Neural progenitor cell (in vitro differentiated cells): ENCODE data around the gene PLXNA4. TPM values are rescaled to one million over a fixed set of nuclear protein-coding genes. Genes with fewer than 3 reads are reported as not detected.

ENCODE experiments used
- DNase-seq: peaks from one replicate; pipeline ENCODE4 v3.0.0-alpha.2; 2016; ENCODE audit warnings: low spot score
- H2AFZ ChIP-seq: fragments of 200-600 bp; sonication (generic); replicated peaks from 2 replicates; pipeline ENCODE4 v1.6.1; 2016; ENCODE audit warnings: antibody characterized with exemption
- H3F3A ChIP-seq: fragments of 200-600 bp; sonication (generic); 2 replicates; pipeline ENCODE4 v1.6.1; 2016; ENCODE audit warnings: antibody characterized with exemption, low read depth
- H3K27ac ChIP-seq: fragments of 200-600 bp; sonication (generic); 2 replicates; pipeline ENCODE4 v1.5.1; 2016; ENCODE audit warnings: mild to moderate bottlenecking
- H3K27me3 ChIP-seq: fragments of 200-600 bp; sonication (generic); 2 replicates; pipeline ENCODE4 v1.6.1; 2016; ENCODE audit warnings: mild to moderate bottlenecking, moderate library complexity
- H3K36me3 ChIP-seq: fragments of 200-600 bp; sonication (generic); 2 replicates; pipeline ENCODE4 v1.5.1; 2016
- H3K4me1 ChIP-seq: fragments of 200-600 bp; sonication (generic); 2 replicates; pipeline ENCODE4 v1.6.1; 2016; ENCODE audit warnings: mixed run types
- H3K4me2 ChIP-seq: fragments of 200-600 bp; sonication (generic); 2 replicates; pipeline ENCODE4 v1.6.1; 2016
- H3K4me3 ChIP-seq: fragments of 200-600 bp; sonication (generic); 2 replicates; pipeline ENCODE4 v1.5.1; 2016
- H3K79me2 ChIP-seq: fragments of 200-600 bp; sonication (generic); 2 replicates; pipeline ENCODE4 v1.6.1; 2016; ENCODE audit warnings: low read depth
- H3K9ac ChIP-seq: fragments of 200-600 bp; sonication (generic); 2 replicates; pipeline ENCODE4 v1.6.1; 2016
- H3K9me3 ChIP-seq: fragments of 200-600 bp; sonication (generic); 2 replicates; pipeline ENCODE4 v1.5.1; 2016; ENCODE audit warnings: low read depth
- H4K20me1 ChIP-seq: fragments of 200-600 bp; sonication (generic); 2 replicates; pipeline ENCODE4 v1.6.1; 2016; ENCODE audit warnings: low read depth
- H3K27ac Mint-ChIP-seq: 3 replicates; pipeline ENCODE4 v1.8.0; 2021; ENCODE audit warnings: mixed read lengths
- H3K27me3 Mint-ChIP-seq: 2 replicates; pipeline ENCODE4 v1.8.0; 2022; ENCODE audit warnings: low read depth, mild to moderate bottlenecking, inconsistent platforms, moderate library complexity, mixed read lengths; ENCODE audit not compliant: insufficient read depth
- H3K36me3 Mint-ChIP-seq: 3 replicates; pipeline ENCODE4 v1.8.0; 2021; ENCODE audit warnings: mixed read lengths
- H3K4me1 Mint-ChIP-seq: 3 replicates; pipeline ENCODE4 v1.8.0; 2021; ENCODE audit warnings: mixed read lengths
- H3K4me3 Mint-ChIP-seq: 3 replicates; pipeline ENCODE4 v1.8.0; 2021; ENCODE audit warnings: mild to moderate bottlenecking, moderate library complexity, mixed read lengths
- H3K9me3 Mint-ChIP-seq: 3 replicates; pipeline ENCODE4 v1.8.0; 2020; ENCODE audit warnings: mixed read lengths
- EZH2 ChIP-seq: fragments of 200-600 bp; sonication (generic); IDR thresholded peaks from 2 replicates; pipeline ENCODE4 v1.6.1; 2017; ENCODE audit warnings: antibody characterized with exemption, mild to moderate bottlenecking, moderate library complexity
- EZH2phosphoT487 ChIP-seq: fragments of 200-600 bp; sonication (generic); IDR thresholded peaks from 2 replicates; pipeline ENCODE4 v1.6.1; 2017; ENCODE audit warnings: antibody characterized with exemption
- total RNA-seq: library from RNA; depleted of rRNA; stranded (reverse); fragments of >200 nt; gene quantifications from 2 replicates; pipeline ENCODE4 v1.2.3, GENCODE V29; 2015; ENCODE audit warnings: low replicate concordance
- TF ChIP-seq, protein P1 (sequence below): fragments of 200-600 bp; sonication (generic); IDR thresholded peaks from 2 replicates; pipeline ENCODE4 v1.5.1; 2017; ENCODE audit warnings: antibody characterized with exemption, mild to moderate bottlenecking

PLXNA4 gene
- total RNA-seq, 1 donor from 2014 or later: 0.49 TPM

DNA sequence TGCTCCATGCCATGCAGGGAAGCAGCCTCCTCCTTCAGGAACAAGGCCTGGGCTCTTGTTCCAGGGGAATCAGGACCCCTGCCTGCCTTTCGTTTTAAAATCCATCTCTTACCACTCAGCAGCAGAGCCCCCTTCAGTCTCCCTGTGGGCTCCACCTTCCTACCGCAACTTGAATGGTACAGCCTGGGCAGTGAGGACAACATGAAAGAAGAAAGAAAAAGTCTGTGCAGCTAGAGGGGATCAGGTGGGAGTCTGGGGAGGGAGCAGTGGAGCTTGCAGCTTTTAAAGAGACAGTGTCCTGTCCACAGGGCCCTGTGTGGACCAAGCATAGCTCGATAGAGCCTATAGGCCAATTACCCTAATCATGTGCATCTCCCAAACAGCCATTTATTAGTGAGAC, 3.7 kb downstream of the PLXNA4 start:
- Histone ChIP-seq H2AFZ (no peak overlapping the region), H3K4me2 (peak overlapping the region; percentile 95)

DNA sequence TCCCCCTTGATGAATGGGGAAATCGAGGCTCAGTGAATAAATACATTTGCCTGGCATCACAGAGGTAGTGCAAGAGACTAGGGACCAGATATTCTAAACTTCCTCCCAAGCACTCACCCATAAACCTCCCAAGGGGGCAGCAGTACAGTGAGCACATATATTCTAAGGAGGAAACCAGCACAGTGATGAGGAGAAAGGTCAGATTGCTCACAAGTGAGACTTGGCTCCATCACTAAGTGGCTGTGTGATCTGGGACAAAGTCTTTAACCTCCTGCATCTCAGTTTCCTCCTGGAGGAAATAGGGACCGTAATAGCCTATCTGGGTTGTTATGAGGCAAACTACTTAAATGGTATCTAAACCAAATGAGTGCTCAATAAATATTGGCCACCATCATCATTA, 4.3 kb downstream of the PLXNA4 start:
- Histone ChIP-seq H4K20me1 (peaks cover 28% of the 10 kb centered on the region), H3K4me3 (no peak overlapping the region), H3K27ac (no peak overlapping the region), H3K79me2 (no peaks in the 10 kb centered on the region), H2AFZ (no peak overlapping the region), H3K36me3 (no peaks in the 10 kb centered on the region), H3K4me1 (peaks cover 56% of the 10 kb centered on the region), H3K4me2 (peak overlapping the region; percentile 95), H3K9ac (no peak overlapping the region), H3K9me3 (no peaks in the 10 kb centered on the region), H3F3A (peaks cover 35% of the 10 kb centered on the region), H3K27me3 (peaks cover 94% of the 10 kb centered on the region)
- Mint-ChIP-seq H3K4me1 (peaks cover 35% of the 10 kb centered on the region), H3K4me3 (no peak overlapping the region), H3K36me3 (no peaks in the 10 kb centered on the region), H3K27ac (no peak overlapping the region), H3K27me3 (peaks cover 53% of the 10 kb centered on the region), H3K9me3 (no peaks in the 10 kb centered on the region)
- TF ChIP-seq, protein P1, sequence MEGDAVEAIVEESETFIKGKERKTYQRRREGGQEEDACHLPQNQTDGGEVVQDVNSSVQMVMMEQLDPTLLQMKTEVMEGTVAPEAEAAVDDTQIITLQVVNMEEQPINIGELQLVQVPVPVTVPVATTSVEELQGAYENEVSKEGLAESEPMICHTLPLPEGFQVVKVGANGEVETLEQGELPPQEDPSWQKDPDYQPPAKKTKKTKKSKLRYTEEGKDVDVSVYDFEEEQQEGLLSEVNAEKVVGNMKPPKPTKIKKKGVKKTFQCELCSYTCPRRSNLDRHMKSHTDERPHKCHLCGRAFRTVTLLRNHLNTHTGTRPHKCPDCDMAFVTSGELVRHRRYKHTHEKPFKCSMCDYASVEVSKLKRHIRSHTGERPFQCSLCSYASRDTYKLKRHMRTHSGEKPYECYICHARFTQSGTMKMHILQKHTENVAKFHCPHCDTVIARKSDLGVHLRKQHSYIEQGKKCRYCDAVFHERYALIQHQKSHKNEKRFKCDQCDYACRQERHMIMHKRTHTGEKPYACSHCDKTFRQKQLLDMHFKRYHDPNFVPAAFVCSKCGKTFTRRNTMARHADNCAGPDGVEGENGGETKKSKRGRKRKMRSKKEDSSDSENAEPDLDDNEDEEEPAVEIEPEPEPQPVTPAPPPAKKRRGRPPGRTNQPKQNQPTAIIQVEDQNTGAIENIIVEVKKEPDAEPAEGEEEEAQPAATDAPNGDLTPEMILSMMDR: no peak
- DNase-seq: no peak

More for the DNA sequence above, 3.7 kb downstream of the PLXNA4 start:
- no peaks in the 10 kb centered on the region for H3K79me2 ChIP-seq
- Mint-ChIP-seq H3K4me3 (no peak overlapping the region), H3K9me3 (no peaks in the 10 kb centered on the region), H3K36me3 (no peaks in the 10 kb centered on the region), H3K27me3 (peaks cover 51% of the 10 kb centered on the region), H3K4me1 (peaks cover 35% of the 10 kb centered on the region), H3K27ac (no peak overlapping the region)
- no peak overlapping the region for H3K9ac ChIP-seq
- H3K36me3 ChIP-seq: no peaks in the 10 kb centered on the region
- peaks cover 28% of the 10 kb centered on the region for H4K20me1 ChIP-seq
- no peak overlapping the region for H3K27ac ChIP-seq
- peaks cover 56% of the 10 kb centered on the region for H3K4me1 ChIP-seq
- peak; percentile 18 for DNase-seq
- peaks cover 35% of the 10 kb centered on the region for H3F3A ChIP-seq
- H3K4me3 ChIP-seq: no peak overlapping the region
- TF ChIP-seq EZH2phosphoT487: peak; percentile 8
- TF ChIP-seq EZH2: no peak
- no peaks in the 10 kb centered on the region for H3K9me3 ChIP-seq
- peaks cover 95% of the 10 kb centered on the region for H3K27me3 ChIP-seq

DNA sequence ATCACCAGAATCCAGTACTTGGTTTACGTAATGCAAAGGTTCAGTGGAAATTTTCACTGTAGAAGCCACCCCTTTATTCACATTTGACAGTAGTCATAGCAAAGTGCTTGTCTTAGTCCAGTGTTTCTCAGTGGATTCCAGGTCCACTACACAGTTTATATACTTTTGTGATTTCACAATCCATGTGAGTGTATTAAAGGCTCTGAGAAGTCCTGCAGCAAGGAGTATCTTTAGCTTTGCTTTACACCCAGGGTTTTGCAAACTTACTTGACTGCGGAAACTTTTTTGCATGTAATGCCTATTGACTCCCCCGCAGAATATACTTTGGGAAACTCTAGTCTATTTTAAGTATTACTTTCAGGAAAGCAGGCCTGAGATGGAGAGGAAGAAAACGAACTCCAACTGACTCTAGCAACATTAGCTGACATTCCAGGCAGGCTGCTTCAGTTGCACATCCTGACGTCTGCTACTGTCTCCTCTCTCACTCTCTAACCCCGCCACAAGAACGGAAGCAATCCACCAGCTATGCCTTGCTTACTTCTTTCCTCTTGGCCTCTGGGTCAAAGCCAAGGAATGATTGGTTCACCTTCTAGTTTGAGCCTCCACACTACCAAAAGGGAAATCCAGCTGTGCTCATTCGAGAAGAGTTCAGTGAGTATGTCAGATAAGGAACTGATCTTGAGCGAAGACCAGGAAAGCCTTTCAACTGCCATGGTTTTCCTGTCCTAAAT, 6.2 kb downstream of the PLXNA4 start:
- Mint-ChIP-seq H3K36me3 (no peaks in the 10 kb centered on the region), H3K27ac (no peak overlapping the region), H3K27me3 (peaks cover 47% of the 10 kb centered on the region), H3K4me1 (peaks cover 26% of the 10 kb centered on the region), H3K4me3 (no peak overlapping the region), H3K9me3 (no peaks in the 10 kb centered on the region)
- Histone ChIP-seq H3K9me3 (no peaks in the 10 kb centered on the region), H3K4me2 (peak overlapping the region; percentile 50), H3K36me3 (no peaks in the 10 kb centered on the region), H4K20me1 (peaks cover 19% of the 10 kb centered on the region), H2AFZ (no peak overlapping the region), H3K27ac (no peak overlapping the region), H3K4me1 (peaks cover 42% of the 10 kb centered on the region), H3K9ac (no peak overlapping the region), H3F3A (peaks cover 26% of the 10 kb centered on the region), H3K27me3 (peaks cover 97% of the 10 kb centered on the region), H3K79me2 (no peaks in the 10 kb centered on the region), H3K4me3 (no peak overlapping the region)
- DNase-seq: no peak
- TF ChIP-seq EZH2: no peak
- TF ChIP-seq, protein P1: no peak
- TF ChIP-seq EZH2phosphoT487: no peak

DNA sequence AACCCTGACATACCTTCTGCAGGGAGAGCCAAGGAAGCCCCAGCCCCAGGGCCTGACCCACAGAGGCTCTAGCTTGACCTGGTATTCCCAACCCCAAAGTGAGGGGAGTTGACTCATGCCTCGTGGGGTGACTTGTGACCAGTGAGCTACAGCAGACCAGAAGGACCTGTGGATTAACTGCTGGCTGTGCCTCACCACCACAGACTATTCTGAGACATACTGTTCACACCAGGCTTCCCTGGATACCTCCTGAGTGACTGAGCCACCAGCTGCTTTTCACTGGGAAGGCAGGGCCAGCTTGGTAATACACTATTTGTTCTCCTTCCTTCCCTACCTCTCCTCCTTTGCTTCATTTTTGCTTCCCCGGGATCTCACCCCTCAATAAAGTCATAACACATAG, 7.3 kb downstream of the PLXNA4 start:
- Histone ChIP-seq H3K4me2 (no peak overlapping the region), H3K27me3 (peaks cover 97% of the 10 kb centered on the region), H3K4me3 (no peak overlapping the region), H3K9me3 (no peaks in the 10 kb centered on the region), H3K4me1 (peaks cover 31% of the 10 kb centered on the region), H3K79me2 (no peaks in the 10 kb centered on the region), H4K20me1 (peaks cover 10% of the 10 kb centered on the region), H3K36me3 (no peaks in the 10 kb centered on the region), H3K27ac (no peak overlapping the region), H2AFZ (no peak overlapping the region), H3F3A (peaks cover 15% of the 10 kb centered on the region), H3K9ac (no peak overlapping the region)
- Mint-ChIP-seq H3K9me3 (peaks cover 3% of the 10 kb centered on the region), H3K36me3 (peaks cover 2% of the 10 kb centered on the region), H3K4me1 (peaks cover 18% of the 10 kb centered on the region), H3K4me3 (no peak overlapping the region), H3K27ac (no peak overlapping the region), H3K27me3 (peaks cover 46% of the 10 kb centered on the region)
- TF ChIP-seq EZH2phosphoT487 (no peak), EZH2 (no peak)
- TF ChIP-seq, protein P1: no peak
- no peak for DNase-seq
